Measurements from ENCODE around the gene TACO1.

DNA sequence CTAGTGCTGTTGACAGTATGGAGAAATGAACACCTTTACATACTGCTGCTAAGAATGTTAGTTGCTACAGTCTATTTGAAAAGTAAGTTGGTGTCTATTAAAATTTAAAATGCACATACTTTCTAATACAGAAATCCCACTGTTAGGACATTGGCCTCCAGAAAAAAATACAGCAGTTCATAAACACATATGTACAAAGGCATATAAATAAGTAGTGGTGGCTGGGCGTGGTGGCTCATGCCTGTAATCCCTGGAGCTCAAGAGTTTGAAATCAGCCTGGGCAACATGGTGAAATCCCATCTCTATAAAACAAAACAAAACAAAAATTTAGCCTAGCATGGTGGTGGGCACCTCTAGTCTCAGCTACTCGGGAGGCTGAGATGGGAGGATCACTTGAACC, 37.4 kb upstream of the TACO1 start:
- TF ChIP-seq, protein P1, sequence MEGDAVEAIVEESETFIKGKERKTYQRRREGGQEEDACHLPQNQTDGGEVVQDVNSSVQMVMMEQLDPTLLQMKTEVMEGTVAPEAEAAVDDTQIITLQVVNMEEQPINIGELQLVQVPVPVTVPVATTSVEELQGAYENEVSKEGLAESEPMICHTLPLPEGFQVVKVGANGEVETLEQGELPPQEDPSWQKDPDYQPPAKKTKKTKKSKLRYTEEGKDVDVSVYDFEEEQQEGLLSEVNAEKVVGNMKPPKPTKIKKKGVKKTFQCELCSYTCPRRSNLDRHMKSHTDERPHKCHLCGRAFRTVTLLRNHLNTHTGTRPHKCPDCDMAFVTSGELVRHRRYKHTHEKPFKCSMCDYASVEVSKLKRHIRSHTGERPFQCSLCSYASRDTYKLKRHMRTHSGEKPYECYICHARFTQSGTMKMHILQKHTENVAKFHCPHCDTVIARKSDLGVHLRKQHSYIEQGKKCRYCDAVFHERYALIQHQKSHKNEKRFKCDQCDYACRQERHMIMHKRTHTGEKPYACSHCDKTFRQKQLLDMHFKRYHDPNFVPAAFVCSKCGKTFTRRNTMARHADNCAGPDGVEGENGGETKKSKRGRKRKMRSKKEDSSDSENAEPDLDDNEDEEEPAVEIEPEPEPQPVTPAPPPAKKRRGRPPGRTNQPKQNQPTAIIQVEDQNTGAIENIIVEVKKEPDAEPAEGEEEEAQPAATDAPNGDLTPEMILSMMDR (IDR thresholded peaks at IDR 0.05): no peak
- no peak for TF ChIP-seq POLR2AphosphoS5 (IDR thresholded peaks at IDR 0.05)
